Liver (tissue), 9 donors: ENCODE results near the gene RSU1. TPM values are rescaled to one million over a fixed set of nuclear protein-coding genes. Genes with fewer than 3 reads are reported as not detected.

Experiments
- DNase-seq: peaks from one replicate; pipeline ENCODE4 v3.0.0-alpha.2; 2017; ENCODE audit warnings: low spot score
- H3K27ac ChIP-seq, 2 donors: one replicate each; pipeline ENCODE4 v1.7.0; 2013; ENCODE audit warnings: inconsistent platforms in 2 of 2, low read length in 2 of 2, control low read depth in 1 of 2, low read depth in 1 of 2, mild to moderate bottlenecking in 1 of 2
- H3K27me3 ChIP-seq, 4 donors: one replicate each; pipeline versions ENCODE4 v1.6.1 to v1.7.0; 2013; ENCODE audit warnings: low read length in 3 of 4, inconsistent platforms in 1 of 4, mild to moderate bottlenecking in 1 of 4, moderate library complexity in 1 of 4; ENCODE audit not compliant: control insufficient read depth in 4 of 4, insufficient read depth in 4 of 4
- H3K36me3 ChIP-seq, 4 donors: one replicate each; pipeline versions ENCODE4 v1.6.1 to v1.7.0; 2013; ENCODE audit warnings: low read length in 3 of 4, mild to moderate bottlenecking in 3 of 4, low read depth in 1 of 4, moderate library complexity in 1 of 4; ENCODE audit not compliant: control insufficient read depth in 4 of 4, insufficient read depth in 3 of 4
- H3K4me1 ChIP-seq, 4 donors: one replicate each; pipeline versions ENCODE4 v1.6.1 to v1.7.0; 2013; ENCODE audit warnings: low read length in 3 of 4, mild to moderate bottlenecking in 3 of 4, moderate library complexity in 1 of 4; ENCODE audit not compliant: control insufficient read depth in 4 of 4, insufficient read depth in 4 of 4
- H3K4me3 ChIP-seq, 3 donors: one replicate each; pipeline versions ENCODE4 v1.6.1 to v1.7.0; 2013; ENCODE audit warnings: low read length in 3 of 3, control low read depth in 1 of 3, low read depth in 1 of 3, mild to moderate bottlenecking in 1 of 3
- H3K9ac ChIP-seq, 2 donors: one replicate each; pipeline ENCODE4 v1.7.0; 2013; ENCODE audit warnings: low read length in 2 of 2, mild to moderate bottlenecking in 2 of 2, moderate library complexity in 2 of 2, control low read depth in 1 of 2, low read depth in 1 of 2
- H3K9me3 ChIP-seq, 4 donors: one replicate each; pipeline versions ENCODE4 v1.6.1 to v1.7.0; 2013; ENCODE audit warnings: low read length in 3 of 4; ENCODE audit not compliant: control insufficient read depth in 4 of 4
- EGR1 ChIP-seq, 2 donors: IDR thresholded peaks; 2 replicates each; pipeline ENCODE4 v1.6.1; 2016 to 2018; ENCODE audit warnings: antibody characterized with exemption in 2 of 2, low read depth in 2 of 2
- FOXA1 ChIP-seq: IDR thresholded peaks from 2 replicates; pipeline ENCODE4 v1.6.1; 2016; ENCODE audit warnings: antibody characterized with exemption
- FOXA2 ChIP-seq: IDR thresholded peaks from 2 replicates; pipeline ENCODE4 v1.6.1; 2016; ENCODE audit warnings: antibody characterized with exemption
- GABPA ChIP-seq, 2 donors: IDR thresholded peaks in 1 of 2; conservative IDR thresholded peaks in 1 of 2; 2 replicates each; pipeline ENCODE4 v1.6.1; 2016; ENCODE audit warnings: antibody characterized with exemption in 2 of 2, mild to moderate bottlenecking in 1 of 2, moderate library complexity in 1 of 2
- HNF4A ChIP-seq, 2 donors: conservative IDR thresholded peaks; 2 replicates each; pipeline ENCODE4 v1.6.1; 2016; ENCODE audit warnings: antibody characterized with exemption in 2 of 2, mild to moderate bottlenecking in 2 of 2
- HNF4G ChIP-seq: IDR thresholded peaks from 2 replicates; pipeline ENCODE4 v1.6.1; 2016; ENCODE audit warnings: antibody characterized with exemption
- JUND ChIP-seq, 2 donors: IDR thresholded peaks; 2 replicates each; pipeline ENCODE4 v1.6.1; 2016; ENCODE audit warnings: antibody characterized with exemption in 2 of 2
- NR2F2 ChIP-seq: IDR thresholded peaks from 2 replicates; pipeline ENCODE4 v1.6.1; 2016; ENCODE audit warnings: antibody characterized with exemption
- RAD21 ChIP-seq, 2 donors: IDR thresholded peaks; 2 replicates each; pipeline ENCODE4 v1.6.1; 2016; ENCODE audit warnings: antibody characterized with exemption in 2 of 2, mild to moderate bottlenecking in 2 of 2
- RXRA ChIP-seq, 2 donors: IDR thresholded peaks; 2 replicates each; pipeline ENCODE4 v1.6.1; 2017 to 2018; ENCODE audit warnings: antibody characterized with exemption in 2 of 2, mild to moderate bottlenecking in 1 of 2
- SP1 ChIP-seq: IDR thresholded peaks from 2 replicates; pipeline ENCODE4 v1.6.1; 2018; ENCODE audit warnings: antibody characterized with exemption, mild to moderate bottlenecking
- TAF1 ChIP-seq: conservative IDR thresholded peaks from 2 replicates; pipeline ENCODE4 v1.6.1; 2016; ENCODE audit warnings: antibody characterized with exemption, mild to moderate bottlenecking
- YY1 ChIP-seq: IDR thresholded peaks from 2 replicates; pipeline ENCODE4 v1.6.1; 2016; ENCODE audit warnings: antibody characterized with exemption, mild to moderate bottlenecking
- WGBS: extraction: QIAGEN DNeasy Blood & Tissue Kit; methylation state at CpG from one replicate; pipeline ENCODE4 v1.1.7; 2013; 5-methylcytosine and 5-hydroxymethylcytosine counted together
- polyA plus RNA-seq, 2 donors: library from polyadenylated mRNA; stranded (reverse) in 1 of 2; unstranded in 1 of 2; fragments of 200-250 nt in 1 of 2; fragments of >200 nt in 1 of 2; fragmentation: Nextera tagmentation in 1 of 2; extraction: Ambion mirVana in 1 of 2; gene quantifications; one replicate each; pipeline versions ENCODE4 v1.2.1 to v1.2.3, GENCODE V29; 2013 to 2015
- total RNA-seq, 2 donors: library from RNA; depleted of rRNA; stranded (reverse); fragments of >200 nt; gene quantifications; one replicate each; pipeline ENCODE4 v1.2.3, GENCODE V29; 2014
- TF ChIP-seq, protein P1 (sequence below): IDR thresholded peaks from 2 replicates; pipeline ENCODE4 v1.6.1; 2016; ENCODE audit warnings: antibody characterized with exemption, mild to moderate bottlenecking
- TF ChIP-seq, protein P2 (sequence below): IDR thresholded peaks from 2 replicates; pipeline ENCODE4 v1.6.1; 2016; ENCODE audit warnings: antibody characterized with exemption
- TF ChIP-seq, protein P3 (sequence below): fragments of 150-350 bp; IDR thresholded peaks from 2 replicates; pipeline ENCODE4 v1.5.1; 2017; ENCODE audit warnings: improper control_type of control experiment, low read depth, low read length; ENCODE audit not compliant: missing input control
- TF ChIP-seq, protein P4 (sequence below): IDR thresholded peaks from 2 replicates; pipeline ENCODE4 v1.6.1; 2016; ENCODE audit warnings: antibody characterized with exemption
- TF ChIP-seq, protein P5 (sequence below): IDR thresholded peaks from 2 replicates; pipeline ENCODE4 v1.6.1; 2016; ENCODE audit warnings: antibody characterized with exemption
- donor health status: healthy.
- donor health status: healthy.
- donor health status: healthy.
- donor health status: healthy.
- donor health status: healthy.

The RSU1 gene
- total and polyA plus RNA-seq, 4 donors: 19.2 to 38.2 (median 28.0) TPM

DNA sequence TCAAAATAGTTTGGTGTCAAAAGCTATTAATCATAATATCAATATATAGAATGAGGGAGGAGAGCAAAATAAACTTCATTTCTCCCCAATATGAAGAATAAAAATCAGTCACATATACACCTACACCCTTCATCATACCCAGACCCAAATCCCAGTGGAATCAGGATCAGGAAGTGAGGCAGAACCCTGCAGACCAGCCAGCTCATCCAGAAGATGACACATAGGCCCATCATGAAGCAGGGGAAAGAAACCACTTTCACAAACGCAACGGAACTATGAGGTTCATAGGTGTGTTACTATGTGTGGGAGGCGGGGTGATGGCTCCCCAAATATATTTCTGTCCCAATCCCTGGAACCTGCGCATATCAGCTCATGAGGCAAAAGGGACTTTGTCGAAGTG is 89.0 kb downstream of the RSU1 start:
- Histone ChIP-seq H3K27ac (no peak overlapping the region), H3K4me3 (no peak overlapping the region), H3K9ac (no peak overlapping the region), H3K4me1 (no peaks in the 10 kb centered on the region), H3K9me3 (peaks cover 0 to 2% (median 0%) of the 10 kb centered on the region in 4 donors), H3K36me3 (peaks cover 0 to 6% (median 2%) of the 10 kb centered on the region in 4 donors), H3K27me3 (no peaks in the 10 kb centered on the region)
- TF ChIP-seq NR2F2: no peak
- TF ChIP-seq, protein P1, sequence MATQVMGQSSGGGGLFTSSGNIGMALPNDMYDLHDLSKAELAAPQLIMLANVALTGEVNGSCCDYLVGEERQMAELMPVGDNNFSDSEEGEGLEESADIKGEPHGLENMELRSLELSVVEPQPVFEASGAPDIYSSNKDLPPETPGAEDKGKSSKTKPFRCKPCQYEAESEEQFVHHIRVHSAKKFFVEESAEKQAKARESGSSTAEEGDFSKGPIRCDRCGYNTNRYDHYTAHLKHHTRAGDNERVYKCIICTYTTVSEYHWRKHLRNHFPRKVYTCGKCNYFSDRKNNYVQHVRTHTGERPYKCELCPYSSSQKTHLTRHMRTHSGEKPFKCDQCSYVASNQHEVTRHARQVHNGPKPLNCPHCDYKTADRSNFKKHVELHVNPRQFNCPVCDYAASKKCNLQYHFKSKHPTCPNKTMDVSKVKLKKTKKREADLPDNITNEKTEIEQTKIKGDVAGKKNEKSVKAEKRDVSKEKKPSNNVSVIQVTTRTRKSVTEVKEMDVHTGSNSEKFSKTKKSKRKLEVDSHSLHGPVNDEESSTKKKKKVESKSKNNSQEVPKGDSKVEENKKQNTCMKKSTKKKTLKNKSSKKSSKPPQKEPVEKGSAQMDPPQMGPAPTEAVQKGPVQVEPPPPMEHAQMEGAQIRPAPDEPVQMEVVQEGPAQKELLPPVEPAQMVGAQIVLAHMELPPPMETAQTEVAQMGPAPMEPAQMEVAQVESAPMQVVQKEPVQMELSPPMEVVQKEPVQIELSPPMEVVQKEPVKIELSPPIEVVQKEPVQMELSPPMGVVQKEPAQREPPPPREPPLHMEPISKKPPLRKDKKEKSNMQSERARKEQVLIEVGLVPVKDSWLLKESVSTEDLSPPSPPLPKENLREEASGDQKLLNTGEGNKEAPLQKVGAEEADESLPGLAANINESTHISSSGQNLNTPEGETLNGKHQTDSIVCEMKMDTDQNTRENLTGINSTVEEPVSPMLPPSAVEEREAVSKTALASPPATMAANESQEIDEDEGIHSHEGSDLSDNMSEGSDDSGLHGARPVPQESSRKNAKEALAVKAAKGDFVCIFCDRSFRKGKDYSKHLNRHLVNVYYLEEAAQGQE: no peak
- no peak for TF ChIP-seq FOXA2
- TF ChIP-seq FOXA1: no peak
- TF ChIP-seq, protein P2, sequence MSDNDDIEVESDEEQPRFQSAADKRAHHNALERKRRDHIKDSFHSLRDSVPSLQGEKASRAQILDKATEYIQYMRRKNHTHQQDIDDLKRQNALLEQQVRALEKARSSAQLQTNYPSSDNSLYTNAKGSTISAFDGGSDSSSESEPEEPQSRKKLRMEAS: no peak
- no peak for TF ChIP-seq RAD21 (IDR thresholded peaks at IDR 0.05)
- TF ChIP-seq SP1: no peak
- TF ChIP-seq, protein P3, sequence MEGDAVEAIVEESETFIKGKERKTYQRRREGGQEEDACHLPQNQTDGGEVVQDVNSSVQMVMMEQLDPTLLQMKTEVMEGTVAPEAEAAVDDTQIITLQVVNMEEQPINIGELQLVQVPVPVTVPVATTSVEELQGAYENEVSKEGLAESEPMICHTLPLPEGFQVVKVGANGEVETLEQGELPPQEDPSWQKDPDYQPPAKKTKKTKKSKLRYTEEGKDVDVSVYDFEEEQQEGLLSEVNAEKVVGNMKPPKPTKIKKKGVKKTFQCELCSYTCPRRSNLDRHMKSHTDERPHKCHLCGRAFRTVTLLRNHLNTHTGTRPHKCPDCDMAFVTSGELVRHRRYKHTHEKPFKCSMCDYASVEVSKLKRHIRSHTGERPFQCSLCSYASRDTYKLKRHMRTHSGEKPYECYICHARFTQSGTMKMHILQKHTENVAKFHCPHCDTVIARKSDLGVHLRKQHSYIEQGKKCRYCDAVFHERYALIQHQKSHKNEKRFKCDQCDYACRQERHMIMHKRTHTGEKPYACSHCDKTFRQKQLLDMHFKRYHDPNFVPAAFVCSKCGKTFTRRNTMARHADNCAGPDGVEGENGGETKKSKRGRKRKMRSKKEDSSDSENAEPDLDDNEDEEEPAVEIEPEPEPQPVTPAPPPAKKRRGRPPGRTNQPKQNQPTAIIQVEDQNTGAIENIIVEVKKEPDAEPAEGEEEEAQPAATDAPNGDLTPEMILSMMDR: no peak
- TF ChIP-seq YY1: no peak
- TF ChIP-seq EGR1 (IDR thresholded peaks at IDR 0.05; ENCODE audit: low read depth in 2 of 2): no peak
- TF ChIP-seq GABPA (IDR thresholded peaks at IDR 0.05 in 1 of 2, conservative IDR thresholded peaks at IDR 0.05 in 1 of 2): no peak
- TF ChIP-seq HNF4A (conservative IDR thresholded peaks at IDR 0.05): no peak
- TF ChIP-seq JUND (IDR thresholded peaks at IDR 0.05): no peak
- no peak for TF ChIP-seq HNF4G
- TF ChIP-seq, protein P4, sequence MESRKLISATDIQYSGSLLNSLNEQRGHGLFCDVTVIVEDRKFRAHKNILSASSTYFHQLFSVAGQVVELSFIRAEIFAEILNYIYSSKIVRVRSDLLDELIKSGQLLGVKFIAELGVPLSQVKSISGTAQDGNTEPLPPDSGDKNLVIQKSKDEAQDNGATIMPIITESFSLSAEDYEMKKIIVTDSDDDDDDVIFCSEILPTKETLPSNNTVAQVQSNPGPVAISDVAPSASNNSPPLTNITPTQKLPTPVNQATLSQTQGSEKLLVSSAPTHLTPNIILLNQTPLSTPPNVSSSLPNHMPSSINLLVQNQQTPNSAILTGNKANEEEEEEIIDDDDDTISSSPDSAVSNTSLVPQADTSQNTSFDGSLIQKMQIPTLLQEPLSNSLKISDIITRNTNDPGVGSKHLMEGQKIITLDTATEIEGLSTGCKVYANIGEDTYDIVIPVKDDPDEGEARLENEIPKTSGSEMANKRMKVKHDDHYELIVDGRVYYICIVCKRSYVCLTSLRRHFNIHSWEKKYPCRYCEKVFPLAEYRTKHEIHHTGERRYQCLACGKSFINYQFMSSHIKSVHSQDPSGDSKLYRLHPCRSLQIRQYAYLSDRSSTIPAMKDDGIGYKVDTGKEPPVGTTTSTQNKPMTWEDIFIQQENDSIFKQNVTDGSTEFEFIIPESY: no peak
- TF ChIP-seq, protein P5, sequence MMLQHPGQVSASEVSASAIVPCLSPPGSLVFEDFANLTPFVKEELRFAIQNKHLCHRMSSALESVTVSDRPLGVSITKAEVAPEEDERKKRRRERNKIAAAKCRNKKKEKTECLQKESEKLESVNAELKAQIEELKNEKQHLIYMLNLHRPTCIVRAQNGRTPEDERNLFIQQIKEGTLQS: no peak
- TF ChIP-seq TAF1: no peak
- WGBS: 97% methylated on average over 5 of the region's 5 CpGs
- DNase-seq: no peak

DNA sequence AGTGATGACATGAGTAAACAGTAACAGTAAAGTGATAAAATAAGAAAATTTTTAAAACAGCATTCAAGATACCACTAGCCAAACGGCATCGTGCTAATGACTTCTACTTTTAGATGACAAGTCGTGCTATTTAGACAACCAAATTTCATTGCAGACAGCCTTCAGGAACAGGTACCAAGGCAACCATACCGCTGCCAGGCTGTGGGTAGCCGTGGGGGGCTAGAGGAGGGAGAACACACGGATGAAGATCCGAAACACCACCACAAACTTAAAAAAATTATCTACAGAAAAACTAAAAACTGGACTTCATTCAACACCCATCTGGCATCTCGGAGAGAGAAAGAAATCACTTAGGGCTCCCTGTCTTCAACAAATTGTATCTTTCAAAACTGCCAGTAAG is 89.6 kb downstream of the RSU1 start:
- no peaks in the 10 kb centered on the region for H3K4me1 ChIP-seq
- no peak for DNase-seq
- TF ChIP-seq SP1 (no peak), NR2F2 (no peak), HNF4G (no peak), FOXA1 (no peak), RXRA (IDR thresholded peaks at IDR 0.05) (no peak), EGR1 (IDR thresholded peaks at IDR 0.05; ENCODE audit: low read depth in 2 of 2) (no peak), FOXA2 (no peak)
- TF ChIP-seq, protein P5: no peak
- no peak overlapping the region for H3K4me3 ChIP-seq
- 96% methylated on average over 8 of the region's 8 CpGs for WGBS
- peaks cover 0 to 2% (median 0%) of the 10 kb centered on the region in 4 donors for H3K9me3 ChIP-seq
- peaks cover 0 to 6% (median 2%) of the 10 kb centered on the region in 4 donors for H3K36me3 ChIP-seq
- H3K27ac ChIP-seq: no peak overlapping the region
- H3K9ac ChIP-seq: no peak overlapping the region
- H3K27me3 ChIP-seq: no peaks in the 10 kb centered on the region
